ENCODE measurements around the gene SHLD1.

The SHLD1 gene

GRCh38 chr20:5893621-5894020 is 143.4 kb downstream of the SHLD1 start:
- Histone ChIP-seq H3K27me3 (replicated peaks in 2 of 5; ENCODE audit: control insufficient read depth in 4 of 5, insufficient read depth in 5 of 5, low read length in 4 of 5) (peaks cover 0 to 5% (median 0%) of the 10 kb centered on the region in 5 experiments), H3K4me3 (ENCODE audit: control insufficient read depth in 1 of 7, extremely low read depth in 1 of 7, insufficient read depth in 4 of 7, low read depth in 2 of 7, low read length in 6 of 7) (no peak overlapping the region), H3K9me3 (ENCODE audit: control extremely low read depth in 1 of 5, control insufficient read depth in 4 of 5, insufficient read depth in 2 of 5, low read depth in 1 of 5, low read length in 4 of 5) (peaks cover 0 to 8% (median 0%) of the 10 kb centered on the region in 5 experiments), H3K27ac (ENCODE audit: insufficient read depth in 1 of 2, low read depth in 1 of 2, low read length in 2 of 2, poor library complexity in 1 of 2, severe bottlenecking in 2 of 2) (no peak overlapping the region), H3K36me3 (ENCODE audit: control insufficient read depth in 4 of 4, insufficient read depth in 4 of 4, low read length in 3 of 4) (no peaks in the 10 kb centered on the region), H3K4me1 (ENCODE audit: control extremely low read depth in 1 of 4, control insufficient read depth in 4 of 4, insufficient read depth in 4 of 4, low read length in 3 of 4) (no peaks in the 10 kb centered on the region)
- no peak for DNase-seq
- WGBS (ENCODE audit: insufficient coverage): 100% methylated on average over 2 of the region's 2 CpGs
- ChIA-PET CTCF (no interaction called here), POLR2A (no interaction called here)

- no peak overlapping the region for H3K4me3 ChIP-seq (ENCODE audit: control insufficient read depth in 1 of 7, extremely low read depth in 1 of 7, insufficient read depth in 4 of 7, low read depth in 2 of 7, low read length in 6 of 7)
- no CpG with 5 or more reads among the region's 2 CpGs for whole genome bisulfite sequencing (ENCODE audit: insufficient coverage)
- H3K4me1 ChIP-seq (ENCODE audit: control extremely low read depth in 1 of 4, control insufficient read depth in 4 of 4, insufficient read depth in 4 of 4, low read length in 3 of 4): no peaks in the 10 kb centered on the region
- CTCF ChIA-PET: interaction anchor here (0.9 kb wide), 1 partner anchor 17 kb away, joined by 3 read pairs; no protein-coding TSS in a partner anchor
- no peak for DNase-seq
- no peak overlapping the region for H3K27ac ChIP-seq (ENCODE audit: insufficient read depth in 1 of 2, low read depth in 1 of 2, low read length in 2 of 2, poor library complexity in 1 of 2, severe bottlenecking in 2 of 2)
- H3K27me3 ChIP-seq (replicated peaks in 2 of 5; ENCODE audit: control insufficient read depth in 4 of 5, insufficient read depth in 5 of 5, low read length in 4 of 5): peaks cover 0 to 5% (median 0%) of the 10 kb centered on the region in 5 experiments
- H3K36me3 ChIP-seq (ENCODE audit: control insufficient read depth in 4 of 4, insufficient read depth in 4 of 4, low read length in 3 of 4): no peaks in the 10 kb centered on the region
- H3K9me3 ChIP-seq (ENCODE audit: control extremely low read depth in 1 of 5, control insufficient read depth in 4 of 5, insufficient read depth in 2 of 5, low read depth in 1 of 5, low read length in 4 of 5): peaks cover 0 to 8% (median 0%) of the 10 kb centered on the region in 5 experiments
- POLR2A ChIA-PET: no interaction called here
Observed at GRCh38 chr20:5895626-5896025, 145.4 kb downstream of the SHLD1 start.

- CTCF ChIA-PET: interaction anchor here (0.9 to 1.0 kb wide), 2 partner anchors 7 to 10 kb away, joined by 3 read pairs; no protein-coding TSS in a partner anchor
- Histone ChIP-seq H3K9me3 (ENCODE audit: control extremely low read depth in 1 of 5, control insufficient read depth in 4 of 5, insufficient read depth in 2 of 5, low read depth in 1 of 5, low read length in 4 of 5) (peaks cover 0 to 8% (median 0%) of the 10 kb centered on the region in 5 experiments), H3K4me1 (ENCODE audit: control extremely low read depth in 1 of 4, control insufficient read depth in 4 of 4, insufficient read depth in 4 of 4, low read length in 3 of 4) (no peaks in the 10 kb centered on the region), H3K4me3 (ENCODE audit: control insufficient read depth in 1 of 7, extremely low read depth in 1 of 7, insufficient read depth in 4 of 7, low read depth in 2 of 7, low read length in 6 of 7) (no peak overlapping the region), H3K27ac (ENCODE audit: insufficient read depth in 1 of 2, low read depth in 1 of 2, low read length in 2 of 2, poor library complexity in 1 of 2, severe bottlenecking in 2 of 2) (no peak overlapping the region), H3K36me3 (ENCODE audit: control insufficient read depth in 4 of 4, insufficient read depth in 4 of 4, low read length in 3 of 4) (no peaks in the 10 kb centered on the region), H3K27me3 (replicated peaks in 2 of 5; ENCODE audit: control insufficient read depth in 4 of 5, insufficient read depth in 5 of 5, low read length in 4 of 5) (peaks cover 0 to 6% (median 0%) of the 10 kb centered on the region in 5 experiments)
- no CpG with 5 or more reads among the region's 1 CpG for WGBS (ENCODE audit: insufficient coverage)
- POLR2A ChIA-PET: no interaction called here
- DNase-seq: no peak
Observed at GRCh38 chr20:5899444-5899843, 149.2 kb downstream of the SHLD1 start.

GRCh38 chr20:5900908-5901307 is 150.7 kb downstream of the SHLD1 start:
- 89% methylated on average over 1 of the region's 1 CpG for WGBS (ENCODE audit: insufficient coverage)
- POLR2A ChIA-PET: no interaction called here

GRCh38 chr20:5908981-5909380 is 158.8 kb downstream of the SHLD1 start:
- H3K4me1 ChIP-seq (ENCODE audit: control extremely low read depth in 1 of 4, control insufficient read depth in 4 of 4, insufficient read depth in 4 of 4, low read length in 3 of 4): peaks cover 0 to 12% (median 10%) of the 10 kb centered on the region in 4 experiments
- H3K36me3 ChIP-seq (ENCODE audit: control insufficient read depth in 4 of 4, insufficient read depth in 4 of 4, low read length in 3 of 4): no peaks in the 10 kb centered on the region
- peaks cover 9 to 53% (median 20%) of the 10 kb centered on the region in 5 experiments for H3K27me3 ChIP-seq (replicated peaks in 2 of 5; ENCODE audit: control insufficient read depth in 4 of 5, insufficient read depth in 5 of 5, low read length in 4 of 5)
- ChIA-PET CTCF (interaction anchor here (0.6 kb wide), 1 partner anchor 9 kb away, joined by 3 read pairs; no protein-coding TSS in a partner anchor), POLR2A (no interaction called here)
- H3K4me3 ChIP-seq (ENCODE audit: control insufficient read depth in 1 of 7, extremely low read depth in 1 of 7, insufficient read depth in 4 of 7, low read depth in 2 of 7, low read length in 6 of 7): no peak overlapping the region
- no peak for DNase-seq
- WGBS (ENCODE audit: insufficient coverage): no CpG with 5 or more reads among the region's 2 CpGs
- H3K27ac ChIP-seq (ENCODE audit: insufficient read depth in 1 of 2, low read depth in 1 of 2, low read length in 2 of 2, poor library complexity in 1 of 2, severe bottlenecking in 2 of 2): no peak overlapping the region
- H3K9me3 ChIP-seq (ENCODE audit: control extremely low read depth in 1 of 5, control insufficient read depth in 4 of 5, insufficient read depth in 2 of 5, low read depth in 1 of 5, low read length in 4 of 5): peaks cover 0 to 2% (median 0%) of the 10 kb centered on the region in 5 experiments

More at GRCh38 chr20:5900908-5901307, 150.7 kb downstream of the SHLD1 start:
- Histone ChIP-seq H3K36me3 (ENCODE audit: control insufficient read depth in 4 of 4, insufficient read depth in 4 of 4, low read length in 3 of 4) (no peaks in the 10 kb centered on the region), H3K4me1 (ENCODE audit: control extremely low read depth in 1 of 4, control insufficient read depth in 4 of 4, insufficient read depth in 4 of 4, low read length in 3 of 4) (no peaks in the 10 kb centered on the region), H3K9me3 (ENCODE audit: control extremely low read depth in 1 of 5, control insufficient read depth in 4 of 5, insufficient read depth in 2 of 5, low read depth in 1 of 5, low read length in 4 of 5) (peaks cover 0 to 10% (median 0%) of the 10 kb centered on the region in 5 experiments), H3K27ac (ENCODE audit: insufficient read depth in 1 of 2, low read depth in 1 of 2, low read length in 2 of 2, poor library complexity in 1 of 2, severe bottlenecking in 2 of 2) (no peak overlapping the region), H3K4me3 (ENCODE audit: control insufficient read depth in 1 of 7, extremely low read depth in 1 of 7, insufficient read depth in 4 of 7, low read depth in 2 of 7, low read length in 6 of 7) (no peak overlapping the region), H3K27me3 (replicated peaks in 2 of 5; ENCODE audit: control insufficient read depth in 4 of 5, insufficient read depth in 5 of 5, low read length in 4 of 5) (peaks cover 0 to 6% (median 4%) of the 10 kb centered on the region in 5 experiments)
- no peak for DNase-seq
- CTCF ChIA-PET: no interaction called here

- no peaks in the 10 kb centered on the region for H3K36me3 ChIP-seq (ENCODE audit: control insufficient read depth in 4 of 4, insufficient read depth in 4 of 4, low read length in 3 of 4)
- no peak for DNase-seq
- peaks cover 12 to 56% (median 16%) of the 10 kb centered on the region in 5 experiments for H3K27me3 ChIP-seq (replicated peaks in 2 of 5; ENCODE audit: control insufficient read depth in 4 of 5, insufficient read depth in 5 of 5, low read length in 4 of 5)
- peaks cover 0 to 2% (median 0%) of the 10 kb centered on the region in 5 experiments for H3K9me3 ChIP-seq (ENCODE audit: control extremely low read depth in 1 of 5, control insufficient read depth in 4 of 5, insufficient read depth in 2 of 5, low read depth in 1 of 5, low read length in 4 of 5)
- ChIA-PET POLR2A (no interaction called here), CTCF (no interaction called here)
- WGBS (ENCODE audit: insufficient coverage): 85% methylated on average over 4 of the region's 6 CpGs
- no peak overlapping the region for H3K27ac ChIP-seq (ENCODE audit: insufficient read depth in 1 of 2, low read depth in 1 of 2, low read length in 2 of 2, poor library complexity in 1 of 2, severe bottlenecking in 2 of 2)
- H3K4me1 ChIP-seq (ENCODE audit: control extremely low read depth in 1 of 4, control insufficient read depth in 4 of 4, insufficient read depth in 4 of 4, low read length in 3 of 4): peaks cover 0 to 12% (median 10%) of the 10 kb centered on the region in 4 experiments
- H3K4me3 ChIP-seq (ENCODE audit: control insufficient read depth in 1 of 7, extremely low read depth in 1 of 7, insufficient read depth in 4 of 7, low read depth in 2 of 7, low read length in 6 of 7): no peak overlapping the region
Observed at GRCh38 chr20:5910186-5910585, 160.0 kb downstream of the SHLD1 start.

GRCh38 chr20:5913166-5913565 is 163.0 kb downstream of the SHLD1 start:
- Histone ChIP-seq H3K4me1 (ENCODE audit: control extremely low read depth in 1 of 4, control insufficient read depth in 4 of 4, insufficient read depth in 4 of 4, low read length in 3 of 4) (peaks cover 0 to 12% (median 10%) of the 10 kb centered on the region in 4 experiments), H3K36me3 (ENCODE audit: control insufficient read depth in 4 of 4, insufficient read depth in 4 of 4, low read length in 3 of 4) (no peaks in the 10 kb centered on the region), H3K4me3 (ENCODE audit: control insufficient read depth in 1 of 7, extremely low read depth in 1 of 7, insufficient read depth in 4 of 7, low read depth in 2 of 7, low read length in 6 of 7) (no peak overlapping the region), H3K27me3 (replicated peaks in 2 of 5; ENCODE audit: control insufficient read depth in 4 of 5, insufficient read depth in 5 of 5, low read length in 4 of 5) (peaks cover 8 to 42% (median 16%) of the 10 kb centered on the region in 5 experiments), H3K9me3 (ENCODE audit: control extremely low read depth in 1 of 5, control insufficient read depth in 4 of 5, insufficient read depth in 2 of 5, low read depth in 1 of 5, low read length in 4 of 5) (no peaks in the 10 kb centered on the region), H3K27ac (ENCODE audit: insufficient read depth in 1 of 2, low read depth in 1 of 2, low read length in 2 of 2, poor library complexity in 1 of 2, severe bottlenecking in 2 of 2) (no peak overlapping the region)
- ChIA-PET CTCF (interaction anchor here (1.2 to 1.3 kb wide), 2 partner anchors 9 to 17 kb away, joined by 3 read pairs; no protein-coding TSS in a partner anchor), POLR2A (no interaction called here)
- WGBS (ENCODE audit: insufficient coverage): no CpG with 5 or more reads among the region's 2 CpGs
- no peak for DNase-seq
